ENCODE measurements around the gene CHRNE. TPM values are rescaled to one million over a fixed set of nuclear protein-coding genes. Genes with fewer than 3 reads are reported as not detected.

Gene CHRNE
- total RNA-seq, 5 donors from 2014 or later (not counting 1 experiment from before 2014, with no cell fraction given) = 0.73 to 3.5 (median 1.3) TPM

GRCh38 chr17:4938069-4938491 lies 35.2 kb upstream of the CHRNE start:
- peaks cover 5 to 30% of the 10 kb centered on the region in 2 donors for H3K36me3 ChIP-seq (ENCODE audit: control insufficient read depth in 2 of 2, extremely low read depth in 1 of 2, insufficient read depth in 1 of 2, low read length in 1 of 2)
- DNase-seq (no peak), ATAC-seq (replicated peaks in 1 of 4) (no peak)
- H3K27ac Mint-ChIP-seq = peak overlapping the region; percentile 66
- H3K36me3 Mint-ChIP-seq = peaks cover 30% of the 10 kb centered on the region
- no peaks in the 10 kb centered on the region for H3K9me3 Mint-ChIP-seq
- no peaks in the 10 kb centered on the region for H3K9me3 ChIP-seq
- H3K4me1 ChIP-seq (ENCODE audit: control insufficient read depth in 1 of 2, extremely low read depth in 1 of 2, insufficient read depth in 2 of 2, low read length in 2 of 2) = peaks cover 15 to 56% of the 10 kb centered on the region in 2 experiments
- H3K27me3 ChIP-seq (replicated peaks in 1 of 2; ENCODE audit: control insufficient read depth in 2 of 2, extremely low read depth in 1 of 2, insufficient read depth in 2 of 2, low read length in 1 of 2) = no peaks in the 10 kb centered on the region
- 100% methylated on average over 4 of the region's 11 CpGs for WGBS (ENCODE audit: insufficient coverage)
- peaks cover 61 to 70% (median 62%) of the 10 kb centered on the region in 3 donors for H3K4me1 Mint-ChIP-seq
- peak overlapping the region in 1 of 2 donors; percentile 84 for H3K4me3 ChIP-seq (ENCODE audit: control insufficient read depth in 1 of 2, extremely low read depth in 1 of 2, low read length in 1 of 2)
- peak overlapping the region; percentile 91 to 100 (median 94) for H3K4me3 Mint-ChIP-seq
- CTCF ChIA-PET = interaction anchor here in 1 of 2 donors (0.6 kb wide), 1 partner anchor 687 kb away, joined by 3 read pairs; no protein-coding TSS in a partner anchor
- no peak overlapping the region for H3K27ac ChIP-seq (ENCODE audit: low read length)
- POLR2A ChIA-PET = interaction anchor here in 1 of 2 donors (0.6 kb wide), 1 partner anchor 364 kb away, joined by 5 read pairs; no protein-coding TSS in a partner anchor
- no peaks in the 10 kb centered on the region for H3K27me3 Mint-ChIP-seq

- H3K4me3 ChIP-seq (ENCODE audit: control insufficient read depth in 1 of 2, extremely low read depth in 1 of 2, low read length in 1 of 2) = no peak overlapping the region
- H3K4me3 Mint-ChIP-seq = peak overlapping the region in 1 of 3 donors; percentile 100
- no peaks in the 10 kb centered on the region for H3K27me3 ChIP-seq (replicated peaks in 1 of 2; ENCODE audit: control insufficient read depth in 2 of 2, extremely low read depth in 1 of 2, insufficient read depth in 2 of 2, low read length in 1 of 2)
- ChIA-PET POLR2A (interaction anchor here in 1 of 2 donors (0.6 kb wide), 1 partner anchor 365 kb away, joined by 5 read pairs; no protein-coding TSS in a partner anchor), CTCF (no interaction called here)
- peaks cover 10 to 51% of the 10 kb centered on the region in 2 experiments for H3K4me1 ChIP-seq (ENCODE audit: control insufficient read depth in 1 of 2, extremely low read depth in 1 of 2, insufficient read depth in 2 of 2, low read length in 2 of 2)
- H3K9me3 ChIP-seq = no peaks in the 10 kb centered on the region
- no peaks in the 10 kb centered on the region for H3K27me3 Mint-ChIP-seq
- no peaks in the 10 kb centered on the region for H3K9me3 Mint-ChIP-seq
- H3K27ac ChIP-seq (ENCODE audit: low read length) = no peak overlapping the region
- H3K36me3 ChIP-seq (ENCODE audit: control insufficient read depth in 2 of 2, extremely low read depth in 1 of 2, insufficient read depth in 1 of 2, low read length in 1 of 2) = peaks cover 3 to 24% of the 10 kb centered on the region in 2 donors
- H3K36me3 Mint-ChIP-seq = peaks cover 28% of the 10 kb centered on the region
- DNase-seq = no peak
- H3K4me1 Mint-ChIP-seq = peaks cover 56 to 65% (median 62%) of the 10 kb centered on the region in 3 donors
- 99% methylated on average over 11 of the region's 16 CpGs for WGBS (ENCODE audit: insufficient coverage)
- peak overlapping the region in 1 of 2 donors; percentile 22 for H3K27ac Mint-ChIP-seq
- ATAC-seq (replicated peaks in 1 of 4) = no peak
Measured at GRCh38 chr17:4937553-4937952, 34.7 kb upstream of the CHRNE start.

GRCh38 chr17:4936436-4936835 lies 33.5 kb upstream of the CHRNE start:
- Mint-ChIP-seq H3K27ac (peak overlapping the region; percentile 23 to 26), H3K27me3 (no peaks in the 10 kb centered on the region), H3K4me1 (peaks cover 46 to 55% (median 51%) of the 10 kb centered on the region in 3 donors), H3K36me3 (peaks cover 18% of the 10 kb centered on the region), H3K4me3 (no peak overlapping the region), H3K9me3 (no peaks in the 10 kb centered on the region)
- no peak overlapping the region for H3K4me3 ChIP-seq (ENCODE audit: control insufficient read depth in 1 of 2, extremely low read depth in 1 of 2, low read length in 1 of 2)
- peaks cover 2 to 40% of the 10 kb centered on the region in 2 experiments for H3K4me1 ChIP-seq (ENCODE audit: control insufficient read depth in 1 of 2, extremely low read depth in 1 of 2, insufficient read depth in 2 of 2, low read length in 2 of 2)
- peaks cover 3 to 18% of the 10 kb centered on the region in 2 donors for H3K36me3 ChIP-seq (ENCODE audit: control insufficient read depth in 2 of 2, extremely low read depth in 1 of 2, insufficient read depth in 1 of 2, low read length in 1 of 2)
- H3K27me3 ChIP-seq (replicated peaks in 1 of 2; ENCODE audit: control insufficient read depth in 2 of 2, extremely low read depth in 1 of 2, insufficient read depth in 2 of 2, low read length in 1 of 2) = no peaks in the 10 kb centered on the region
- H3K9me3 ChIP-seq = no peaks in the 10 kb centered on the region
- POLR2A ChIA-PET = no interaction called here
- CTCF ChIA-PET = no interaction called here
- no peak overlapping the region for H3K27ac ChIP-seq (ENCODE audit: low read length)
- 93% methylated on average over 3 of the region's 3 CpGs for WGBS (ENCODE audit: insufficient coverage)
- DNase-seq = no peak
- ATAC-seq (replicated peaks in 1 of 4) = no peak

GRCh38 chr17:4935650-4936049 lies 32.8 kb upstream of the CHRNE start:
- Histone ChIP-seq H3K9me3 (no peaks in the 10 kb centered on the region), H3K27ac (ENCODE audit: low read length) (no peak overlapping the region), H3K27me3 (replicated peaks in 1 of 2; ENCODE audit: control insufficient read depth in 2 of 2, extremely low read depth in 1 of 2, insufficient read depth in 2 of 2, low read length in 1 of 2) (no peaks in the 10 kb centered on the region), H3K4me1 (ENCODE audit: control insufficient read depth in 1 of 2, extremely low read depth in 1 of 2, insufficient read depth in 2 of 2, low read length in 2 of 2) (peaks cover 0 to 35% of the 10 kb centered on the region in 2 experiments), H3K4me3 (ENCODE audit: control insufficient read depth in 1 of 2, extremely low read depth in 1 of 2, low read length in 1 of 2) (no peak overlapping the region), H3K36me3 (ENCODE audit: control insufficient read depth in 2 of 2, extremely low read depth in 1 of 2, insufficient read depth in 1 of 2, low read length in 1 of 2) (peaks cover 3 to 18% of the 10 kb centered on the region in 2 donors)
- DNase-seq = no peak
- CTCF ChIA-PET = no interaction called here
- ATAC-seq (replicated peaks in 1 of 4) = no peak
- peak overlapping the region; percentile 26 to 34 for H3K27ac Mint-ChIP-seq
- no peaks in the 10 kb centered on the region for H3K9me3 Mint-ChIP-seq
- H3K4me3 Mint-ChIP-seq = no peak overlapping the region
- H3K4me1 Mint-ChIP-seq = peaks cover 43 to 51% (median 43%) of the 10 kb centered on the region in 3 donors
- peaks cover 22% of the 10 kb centered on the region for H3K36me3 Mint-ChIP-seq
- no peaks in the 10 kb centered on the region for H3K27me3 Mint-ChIP-seq
- POLR2A ChIA-PET = no interaction called here

- Mint-ChIP-seq H3K4me3 (peak overlapping the region in 1 of 3 donors; percentile 35), H3K4me1 (peaks cover 40 to 48% (median 42%) of the 10 kb centered on the region in 3 donors), H3K9me3 (no peaks in the 10 kb centered on the region), H3K27ac (peak overlapping the region; percentile 40 to 58), H3K27me3 (no peaks in the 10 kb centered on the region), H3K36me3 (peaks cover 24% of the 10 kb centered on the region)
- Histone ChIP-seq H3K9me3 (no peaks in the 10 kb centered on the region), H3K4me1 (ENCODE audit: control insufficient read depth in 1 of 2, extremely low read depth in 1 of 2, insufficient read depth in 2 of 2, low read length in 2 of 2) (peaks cover 0 to 32% of the 10 kb centered on the region in 2 experiments), H3K36me3 (ENCODE audit: control insufficient read depth in 2 of 2, extremely low read depth in 1 of 2, insufficient read depth in 1 of 2, low read length in 1 of 2) (peaks cover 3 to 18% of the 10 kb centered on the region in 2 donors), H3K27me3 (replicated peaks in 1 of 2; ENCODE audit: control insufficient read depth in 2 of 2, extremely low read depth in 1 of 2, insufficient read depth in 2 of 2, low read length in 1 of 2) (no peaks in the 10 kb centered on the region), H3K27ac (ENCODE audit: low read length) (peak overlapping the region; percentile 24), H3K4me3 (ENCODE audit: control insufficient read depth in 1 of 2, extremely low read depth in 1 of 2, low read length in 1 of 2) (no peak overlapping the region)
- peak in 2 of 4 experiments; percentile 26 to 32 for ATAC-seq (replicated peaks in 1 of 4)
- CTCF ChIA-PET = interaction anchor here in 1 of 2 donors (0.6 to 0.7 kb wide), 3 partner anchors 16 to 527 kb away, joined by 3 to 6 read pairs (median 4); no protein-coding TSS in a partner anchor
- POLR2A ChIA-PET = no interaction called here
- DNase-seq = peak in 2 of 35 experiments; percentile 7 to 34
- 4% methylated on average over 9 of the region's 14 CpGs for WGBS (ENCODE audit: insufficient coverage)
Measured at GRCh38 chr17:4934173-4934979, 31.5 kb upstream of the CHRNE start.

GRCh38 chr17:4933646-4934045 lies 30.7 kb upstream of the CHRNE start:
- POLR2A ChIA-PET = no interaction called here
- 54% methylated on average over 10 of the region's 16 CpGs for WGBS (ENCODE audit: insufficient coverage)
- Histone ChIP-seq H3K27ac (ENCODE audit: low read length) (no peak overlapping the region), H3K27me3 (replicated peaks in 1 of 2; ENCODE audit: control insufficient read depth in 2 of 2, extremely low read depth in 1 of 2, insufficient read depth in 2 of 2, low read length in 1 of 2) (no peaks in the 10 kb centered on the region), H3K36me3 (ENCODE audit: control insufficient read depth in 2 of 2, extremely low read depth in 1 of 2, insufficient read depth in 1 of 2, low read length in 1 of 2) (peaks cover 3 to 18% of the 10 kb centered on the region in 2 donors), H3K9me3 (no peaks in the 10 kb centered on the region), H3K4me1 (ENCODE audit: control insufficient read depth in 1 of 2, extremely low read depth in 1 of 2, insufficient read depth in 2 of 2, low read length in 2 of 2) (peaks cover 0 to 25% of the 10 kb centered on the region in 2 experiments), H3K4me3 (ENCODE audit: control insufficient read depth in 1 of 2, extremely low read depth in 1 of 2, low read length in 1 of 2) (no peak overlapping the region)
- Mint-ChIP-seq H3K27me3 (no peaks in the 10 kb centered on the region), H3K4me3 (peak overlapping the region in 1 of 3 donors; percentile 24), H3K27ac (peak overlapping the region in 1 of 2 donors; percentile 58), H3K36me3 (peaks cover 24% of the 10 kb centered on the region), H3K9me3 (no peaks in the 10 kb centered on the region), H3K4me1 (peaks cover 33 to 41% (median 35%) of the 10 kb centered on the region in 3 donors)
- CTCF ChIA-PET = interaction anchor here in 1 of 2 donors (0.6 kb wide), 1 partner anchor 528 kb away, joined by 3 read pairs; no protein-coding TSS in a partner anchor
- ATAC-seq (replicated peaks in 1 of 4) (no peak), DNase-seq (no peak)

Data from T-cell (primary cell).